Measurements from ENCODE around the gene OGDH.

- TF ChIP-seq FOXM1 (IDR thresholded peaks at IDR 0.05; ENCODE audit: borderline replicate concordance, low read depth) (no peak), EP300 (IDR thresholded peaks at IDR 0.05; ENCODE audit: borderline replicate concordance) (no peak)
These were observed 47.9 kb downstream of the OGDH start for GRCh38 chr7:44654255-44654796.
